C1 segment of cervical spinal cord (tissue), 14 donors: ENCODE data around the gene NXPE3.
"Not testable (repeated sequence)": the region's sequence is repeated elsewhere in the genome, so short reads cannot be mapped to it uniquely, and the experiment has no call there.

Experiments used
- DNase-seq, 14 donors: peaks; one replicate each; lab custom pipeline; 2025; lab: John Stamatoyannopoulos, UW

Gene NXPE3

GRCh38 chr3:101851850-101852714 lies 73.1 kb downstream of the NXPE3 start:
- DNase-seq, result no peak

- no peak for DNase-seq
Measured at GRCh38 chr3:101852983-101853840, 74.2 kb downstream of the NXPE3 start.

- no peak for DNase-seq
Measured at GRCh38 chr3:101853982-101854381, 75.0 kb downstream of the NXPE3 start.

GRCh38 chr3:101854608-101855304 lies 75.7 kb downstream of the NXPE3 start:
- DNase-seq, result no peak

- DNase-seq, result no peak
Measured at GRCh38 chr3:101857301-101857741, 78.3 kb downstream of the NXPE3 start.

- no peak for DNase-seq
Measured at GRCh38 chr3:101858464-101859030, 79.5 kb downstream of the NXPE3 start.

GRCh38 chr3:101859882-101860448 lies 81.0 kb downstream of the NXPE3 start:
- DNase-seq, result no peak

- DNase-seq, result no peak
Measured at GRCh38 chr3:101861212-101861788, 82.3 kb downstream of the NXPE3 start.

- no peak for DNase-seq
Measured at GRCh38 chr3:101861789-101862415, 82.9 kb downstream of the NXPE3 start.

- no peak for DNase-seq
Measured at GRCh38 chr3:101862416-101863165, 83.6 kb downstream of the NXPE3 start.

GRCh38 chr3:101864926-101865325 lies 85.9 kb downstream of the NXPE3 start:
- not testable (repeated sequence) for DNase-seq

- DNase-seq, result no peak
Measured at GRCh38 chr3:101865751-101866509, 86.9 kb downstream of the NXPE3 start.

GRCh38 chr3:101867511-101867910 lies 88.5 kb downstream of the NXPE3 start:
- no peak for DNase-seq

- DNase-seq, result no peak
Measured at GRCh38 chr3:101867996-101868395, 89.0 kb downstream of the NXPE3 start.

- no peak for DNase-seq
Measured at GRCh38 chr3:101868534-101869464, 89.8 kb downstream of the NXPE3 start.

GRCh38 chr3:101870138-101870537 lies 91.1 kb downstream of the NXPE3 start:
- no peak for DNase-seq

- no peak for DNase-seq
Measured at GRCh38 chr3:101873619-101874018, 94.6 kb downstream of the NXPE3 start.

- DNase-seq, result no peak
Measured at GRCh38 chr3:101876142-101876541, 97.1 kb downstream of the NXPE3 start.
